ENCODE data around the gene THADA. TPM values are rescaled to one million over a fixed set of nuclear protein-coding genes. Genes with fewer than 3 reads are reported as not detected.
"Not testable (repeated sequence)": the region's sequence is repeated elsewhere in the genome, so short reads cannot be mapped to it uniquely, and the experiment has no call there.

THADA gene
- total RNA-seq, 1 donor from 2014 or later, result 40.4 TPM

DNA sequence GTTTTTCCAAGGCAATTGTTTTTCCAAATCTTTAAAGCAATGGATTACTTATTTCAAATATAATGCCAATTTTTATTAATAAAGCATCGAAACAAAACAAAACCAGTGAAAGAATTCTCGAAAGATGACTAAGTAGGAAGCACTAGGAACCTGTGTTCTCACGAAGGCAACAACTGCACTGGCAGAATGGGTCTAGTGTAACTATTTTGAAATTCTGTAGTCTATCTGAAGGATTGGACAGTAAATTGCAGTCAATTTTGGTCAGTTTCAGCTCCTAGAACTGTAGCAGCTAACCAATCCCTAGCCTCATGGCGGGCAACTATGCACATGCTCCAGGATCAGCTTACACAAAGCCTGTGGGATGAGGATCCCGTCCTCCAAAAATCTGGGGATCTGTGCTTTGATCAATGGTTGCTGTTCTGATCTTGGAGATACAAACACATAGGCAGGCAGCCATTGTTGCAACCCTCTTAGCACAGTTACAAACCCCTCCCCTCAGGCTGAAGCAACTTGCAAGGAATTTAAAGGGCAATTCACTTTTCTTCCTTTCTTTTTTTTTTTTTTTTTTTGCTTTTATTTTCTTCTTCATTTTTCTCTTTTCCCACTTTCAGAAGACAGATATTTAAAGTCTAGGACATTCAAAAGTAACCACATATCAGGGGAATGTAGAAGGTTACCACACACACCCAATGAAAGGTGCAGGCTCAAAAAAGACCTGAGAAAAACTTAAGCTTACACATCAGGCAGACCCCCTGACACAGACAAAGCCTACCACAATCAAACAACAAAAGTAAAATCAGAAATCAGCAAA is 147.6 kb downstream of the THADA start:
- intact Hi-C loops (cut with micrococcal nuclease), result no loop called here

DNA sequence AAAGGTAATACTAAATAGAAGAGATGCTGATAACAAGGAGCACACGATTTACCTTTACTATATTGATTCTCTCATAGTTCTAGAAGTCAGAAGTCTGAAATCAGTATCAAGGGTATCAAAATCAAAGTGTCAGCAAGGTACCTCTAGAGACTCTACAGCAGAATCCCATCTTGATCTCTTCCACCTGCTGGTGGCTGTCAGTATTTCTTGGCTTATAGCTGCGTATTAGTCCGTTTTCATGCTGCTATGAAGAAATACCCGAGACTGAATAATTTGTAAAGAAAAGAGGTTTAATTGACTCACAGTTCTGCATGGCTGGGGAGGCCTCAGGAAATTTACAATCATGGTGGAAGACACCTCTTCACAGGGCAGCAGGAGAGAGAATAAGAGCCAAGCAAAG is 149.1 kb downstream of the THADA start:
- intact Hi-C loops (cut with micrococcal nuclease), result not testable (repeated sequence)

DNA sequence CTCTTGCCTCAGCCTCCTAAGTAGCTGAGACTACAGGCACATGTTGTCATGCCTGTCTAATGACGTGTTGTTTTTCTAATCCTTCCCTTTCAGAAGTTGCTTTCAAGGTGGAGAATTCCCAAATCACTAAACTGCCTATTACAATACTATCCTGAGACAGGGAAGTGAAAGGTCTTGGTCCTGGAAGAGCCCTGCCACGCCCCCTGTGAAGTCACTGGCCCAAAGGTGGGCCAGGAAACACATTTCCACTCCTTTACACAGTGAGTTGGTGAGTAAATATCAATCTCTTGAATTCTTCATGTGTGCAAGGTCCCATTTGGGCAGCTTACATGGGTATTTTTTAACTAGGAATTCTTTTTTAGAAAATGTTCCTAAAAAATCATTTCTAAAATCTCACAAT is 150.1 kb downstream of the THADA start:
- intact Hi-C loops (cut with micrococcal nuclease), result no loop called here

DNA sequence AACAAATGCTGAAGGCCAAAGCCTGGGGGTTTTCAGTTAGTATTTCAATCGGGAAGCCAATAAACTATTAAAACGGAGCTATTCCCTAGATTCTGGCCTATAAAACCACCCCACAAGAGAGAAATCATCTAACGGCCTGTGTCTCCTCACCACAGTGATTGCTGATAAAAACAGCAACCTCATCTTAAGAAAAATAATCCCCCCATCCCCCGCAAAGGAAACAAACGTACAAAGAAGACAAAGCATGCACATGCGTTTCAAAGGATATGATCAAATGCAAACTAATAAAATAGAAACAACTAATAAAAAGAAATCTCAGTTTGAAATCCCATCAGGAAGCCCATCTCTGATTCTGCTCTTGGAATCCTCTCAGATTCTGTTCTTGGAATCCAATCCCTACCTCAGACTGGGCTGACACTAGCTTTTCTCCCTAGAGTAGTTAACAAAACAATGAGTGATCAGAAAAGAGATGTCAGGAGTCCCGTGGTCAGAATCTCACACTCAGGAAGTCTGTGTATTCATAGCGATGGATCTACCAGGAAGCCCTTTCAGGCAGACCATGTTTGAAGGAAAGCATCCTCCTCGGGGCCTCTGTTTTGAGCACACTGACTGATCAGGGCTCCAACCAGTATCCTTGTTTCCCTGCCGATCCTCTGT is 150.7 kb downstream of the THADA start:
- intact Hi-C loops (cut with micrococcal nuclease), result no loop called here

DNA sequence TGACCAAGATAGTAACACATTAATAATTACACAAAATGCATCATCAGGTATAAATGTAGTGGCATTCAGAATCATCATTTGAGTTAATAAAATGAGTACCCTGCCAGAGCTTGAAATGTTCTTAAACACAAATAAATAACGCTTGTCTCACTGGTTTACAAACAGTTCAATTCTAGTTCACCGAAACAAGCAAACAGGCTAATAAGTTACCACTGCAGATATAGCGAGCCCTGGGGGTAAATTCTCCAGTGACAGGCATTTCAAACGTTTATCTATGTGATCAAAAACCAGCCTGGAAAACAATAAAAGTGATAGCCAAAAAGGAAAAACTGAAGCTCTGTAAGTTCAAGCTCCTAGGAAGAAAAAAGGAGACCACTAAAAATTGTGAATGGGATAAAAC is 152.6 kb downstream of the THADA start:
- intact Hi-C loops (cut with micrococcal nuclease), result no loop called here

DNA sequence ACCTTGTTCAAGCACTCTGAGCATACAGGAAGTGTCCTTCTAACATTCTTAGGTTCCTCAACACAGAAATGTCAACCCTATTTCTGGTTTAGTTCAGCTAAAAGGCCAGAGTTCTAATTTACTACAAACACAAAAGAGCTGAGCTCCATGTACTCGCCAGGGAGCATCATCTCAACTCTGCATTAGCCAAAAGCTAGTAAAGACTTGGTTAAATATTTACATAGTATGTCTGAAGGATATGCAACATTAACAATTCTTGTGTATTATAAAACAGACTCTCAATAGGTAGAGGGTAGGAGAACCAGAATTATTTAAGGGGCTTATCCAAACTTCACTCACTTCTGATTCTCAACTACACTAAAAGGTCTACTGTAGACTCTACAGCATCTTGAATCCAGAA is 154.6 kb downstream of the THADA start:
- intact Hi-C loops (cut with micrococcal nuclease), result no loop called here

DNA sequence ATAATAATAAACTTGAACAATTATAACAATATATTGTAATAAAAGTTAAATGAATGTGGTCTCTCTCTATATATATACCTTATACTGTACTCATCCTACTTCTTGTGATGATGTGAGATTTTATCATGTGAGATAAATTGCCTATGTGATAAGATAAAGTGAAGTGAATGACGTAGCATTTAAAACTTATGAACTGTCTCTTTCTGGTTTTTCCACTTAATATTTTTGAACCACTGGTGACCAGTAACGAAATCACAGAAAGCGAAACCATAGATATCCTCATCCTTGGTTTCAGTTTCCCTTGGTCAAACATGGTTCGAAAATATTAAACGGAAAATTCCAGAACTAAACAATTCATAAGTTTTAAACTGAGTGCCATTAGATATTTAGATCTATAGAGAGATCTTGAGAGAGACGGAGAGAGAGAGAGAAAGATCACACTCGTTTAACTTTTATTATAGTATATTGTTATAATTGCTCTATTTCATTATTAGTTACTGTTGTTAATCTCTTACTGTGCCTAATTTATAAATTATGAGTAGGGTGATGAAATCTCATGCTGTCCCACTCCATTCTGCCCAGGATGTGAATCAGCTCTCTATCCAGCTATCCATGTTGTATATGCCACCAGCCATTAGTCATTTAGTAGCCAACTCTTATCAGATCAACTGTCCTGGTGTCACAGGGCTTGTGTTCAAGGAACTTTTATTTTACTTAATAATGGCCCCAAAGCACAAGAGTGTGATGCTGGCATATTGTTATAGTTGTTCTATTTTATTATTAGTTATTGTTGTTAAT is 156.8 kb downstream of the THADA start:
- intact Hi-C loops (cut with micrococcal nuclease), result no loop called here

DNA sequence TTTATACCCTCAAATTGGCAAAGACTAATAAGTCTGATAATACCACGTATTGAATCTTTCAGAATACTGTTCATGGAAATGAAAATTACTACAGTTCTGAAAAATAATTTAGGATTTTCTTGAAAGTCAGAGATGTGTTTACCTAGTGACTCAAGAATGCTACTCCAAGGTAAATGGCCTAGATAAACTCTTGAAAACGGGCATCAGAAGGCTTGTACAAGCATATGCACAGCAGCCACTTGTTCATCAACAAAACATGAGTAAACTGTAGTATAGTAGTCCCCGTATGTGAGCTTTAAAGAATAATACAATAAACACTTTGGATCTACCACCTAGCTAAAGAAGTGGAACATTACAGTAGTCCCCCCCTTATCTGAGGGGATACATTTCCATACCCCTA is 157.5 kb downstream of the THADA start:
- intact Hi-C loops (cut with micrococcal nuclease), result no loop called here

DNA sequence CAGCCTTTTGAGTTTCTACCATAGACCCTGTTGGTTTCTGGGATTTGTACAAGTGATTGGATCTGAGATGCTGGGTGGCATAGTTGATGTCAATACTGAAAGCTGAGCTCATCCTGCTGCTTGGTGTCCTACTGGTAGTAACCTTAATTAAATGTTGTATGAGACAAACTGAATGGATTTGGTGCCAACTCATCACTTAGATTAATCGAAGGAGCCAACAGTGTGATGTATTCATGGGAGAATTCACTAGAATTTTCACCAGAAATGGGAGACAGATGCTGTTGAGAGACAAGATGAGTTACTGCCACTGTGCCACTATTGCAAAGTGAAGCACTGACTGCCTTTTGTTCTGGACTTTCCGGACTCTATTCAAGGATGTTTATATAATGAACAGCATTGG is 158.5 kb downstream of the THADA start:
- intact Hi-C loops (cut with micrococcal nuclease), result no loop called here

DNA sequence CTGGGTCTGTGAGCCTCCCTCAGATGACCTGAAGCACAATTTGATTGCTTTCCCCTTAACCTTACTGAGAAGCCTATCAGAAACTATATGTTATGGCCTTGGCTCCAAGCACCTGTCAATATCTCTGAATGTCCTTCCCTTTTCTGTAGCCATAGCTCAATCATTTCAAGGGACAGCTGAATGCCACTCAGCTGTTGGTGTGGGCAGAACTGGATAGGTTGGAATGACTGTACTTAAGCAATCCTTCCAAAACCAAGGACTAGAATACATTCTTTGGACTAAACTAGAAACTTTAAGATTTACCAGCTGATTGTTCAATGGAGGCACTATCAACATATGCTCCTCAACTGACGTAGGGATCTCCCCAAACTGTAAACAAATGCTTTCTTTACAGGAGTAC is 159.4 kb downstream of the THADA start:
- intact Hi-C loops (cut with micrococcal nuclease), result no loop called here

DNA sequence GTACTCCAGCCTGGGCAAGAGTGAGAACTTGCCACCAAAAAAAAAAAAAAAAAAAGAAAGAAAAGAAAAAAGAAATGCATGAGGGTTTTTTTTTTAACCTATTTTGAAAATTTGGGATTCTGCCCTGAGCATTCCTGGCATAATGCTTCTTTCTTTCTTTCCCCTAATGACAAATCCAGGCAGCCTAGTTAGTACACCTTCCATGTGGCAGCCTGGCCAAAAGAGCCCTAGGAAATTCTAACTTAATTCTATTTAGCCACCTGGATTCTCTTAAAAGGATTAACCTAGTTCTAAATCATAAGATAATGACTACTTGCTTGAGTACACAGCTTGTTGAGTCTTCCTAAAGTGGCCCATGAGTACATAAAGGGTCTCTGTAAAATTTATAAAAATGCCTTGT is 160.1 kb downstream of the THADA start:
- intact Hi-C loops (cut with micrococcal nuclease), result no loop called here

DNA sequence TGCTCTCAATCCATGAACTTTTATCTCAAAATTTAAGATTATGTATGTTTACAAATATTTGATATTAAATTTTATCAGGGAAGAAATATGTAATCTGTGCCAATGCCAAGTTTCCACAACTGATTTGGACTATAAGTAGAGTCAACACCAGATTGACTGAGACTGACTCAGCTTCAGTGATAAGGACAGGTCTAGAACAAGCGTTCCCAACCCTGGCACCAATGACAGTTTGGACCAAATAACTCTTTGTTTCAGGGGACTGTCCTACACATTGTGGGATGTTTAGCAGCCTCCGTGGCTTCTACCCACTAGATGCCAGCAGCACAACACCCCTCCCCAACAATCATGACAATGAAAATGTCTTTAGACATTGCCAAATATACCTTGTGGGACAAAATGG is 165.3 kb downstream of the THADA start:
- intact Hi-C loops (cut with micrococcal nuclease), result no loop called here

DNA sequence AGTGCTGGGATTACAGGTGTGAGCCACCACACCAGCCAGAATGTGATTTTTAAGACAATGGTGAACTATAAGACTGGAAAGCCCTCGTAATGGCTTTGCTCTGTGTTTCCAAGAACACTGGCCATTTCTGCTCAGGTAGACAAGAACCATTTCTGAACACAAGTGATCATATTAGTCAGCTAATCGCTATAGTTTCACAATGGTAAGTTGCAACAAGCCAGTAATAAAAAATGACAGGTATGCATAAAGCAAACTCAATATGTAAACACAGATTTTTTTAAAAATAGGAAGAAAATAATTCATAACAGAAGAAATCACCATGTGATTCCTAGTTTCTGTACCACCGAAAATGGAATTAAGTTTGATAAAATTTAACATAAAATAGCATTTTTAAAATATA is 166.5 kb downstream of the THADA start:
- intact Hi-C loops (cut with micrococcal nuclease), result loop anchor here (5.0 to 10.0 kb wide), 4 partner anchors 53 to 272 kb away; no protein-coding TSS in a partner anchor

DNA sequence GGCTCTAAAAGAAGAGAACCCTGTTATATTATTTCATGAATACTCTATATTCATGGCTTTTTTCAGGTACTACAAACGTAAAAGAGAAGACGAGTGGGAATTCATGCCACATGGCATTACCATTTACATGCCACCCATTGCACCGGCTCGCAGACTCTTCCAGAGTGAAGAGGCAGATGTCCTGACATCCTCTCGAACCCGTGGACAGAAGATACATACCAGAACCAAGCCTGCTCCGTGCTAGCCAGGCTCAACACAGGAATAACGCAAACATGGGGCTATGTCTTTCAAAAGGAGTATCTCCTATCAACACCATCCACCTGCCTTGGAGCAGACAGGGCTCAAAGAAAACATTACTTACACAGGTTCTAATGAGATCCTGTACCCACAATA is 168.8 kb downstream of the THADA start:
- intact Hi-C loops (cut with micrococcal nuclease), result loop anchor here (2.0 to 10.0 kb wide), 6 partner anchors 55 to 290 kb away; partner anchors contain the start of gene ZFP36L2

DNA sequence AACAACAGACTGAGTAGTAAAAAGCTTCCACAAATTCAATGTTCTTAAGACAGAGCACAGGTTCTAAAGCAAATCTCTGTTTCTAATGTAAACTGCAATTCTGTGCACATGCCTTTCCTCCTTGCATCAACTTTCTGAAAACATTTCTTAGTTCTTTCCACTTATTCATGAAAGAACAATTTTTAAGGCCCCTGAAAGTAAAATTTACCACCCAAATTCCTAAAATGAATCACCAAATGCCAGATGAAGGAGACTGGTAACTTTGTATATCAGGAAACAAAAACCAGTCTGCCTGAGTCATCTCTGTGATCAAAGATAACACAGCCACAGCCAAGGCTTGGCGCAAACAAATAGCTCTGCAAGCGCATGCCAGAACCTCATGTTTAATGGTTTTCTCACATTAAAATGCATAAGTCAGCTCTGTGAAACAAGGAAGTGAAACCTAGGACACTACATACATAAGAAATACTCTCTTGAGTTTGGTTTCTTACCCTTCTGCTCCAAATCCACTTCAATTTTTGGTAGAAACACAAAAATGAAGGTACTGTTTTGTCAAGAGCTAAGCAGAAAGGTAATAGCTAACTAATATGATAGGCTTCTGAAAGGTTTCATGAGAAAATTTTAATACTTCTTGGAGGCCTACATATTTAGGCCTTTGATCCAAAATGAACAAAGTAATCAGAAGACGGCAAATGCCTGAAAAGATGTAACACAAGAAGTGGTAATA is 169.4 kb downstream of the THADA start:
- intact Hi-C loops (cut with micrococcal nuclease), result loop anchor here (1.0 to 10.0 kb wide), 7 partner anchors 39 to 290 kb away; partner anchors contain the start of gene ZFP36L2

DNA sequence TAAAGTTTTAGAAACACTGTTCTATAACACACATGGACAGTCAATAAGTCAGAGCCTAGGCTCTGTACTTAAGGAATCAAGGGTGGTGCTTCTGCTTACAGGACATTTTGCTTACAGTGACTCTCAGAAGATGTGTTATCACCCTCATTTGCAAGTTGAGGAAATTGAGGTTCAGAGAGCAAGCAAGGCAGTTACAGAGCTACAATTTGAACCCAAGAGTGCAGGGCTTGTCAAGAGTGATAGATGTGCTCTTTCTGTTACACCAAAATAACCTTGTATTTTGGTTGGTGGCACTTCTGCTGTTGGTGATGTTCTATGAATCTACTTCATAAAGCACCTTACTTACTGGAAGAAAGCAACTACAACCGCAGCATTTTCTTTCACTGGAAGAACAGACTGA is 170.2 kb downstream of the THADA start:
- intact Hi-C loops (cut with micrococcal nuclease), result loop anchor here (1.0 to 10.0 kb wide), 7 partner anchors 38 to 289 kb away; partner anchors contain the start of gene ZFP36L2

DNA sequence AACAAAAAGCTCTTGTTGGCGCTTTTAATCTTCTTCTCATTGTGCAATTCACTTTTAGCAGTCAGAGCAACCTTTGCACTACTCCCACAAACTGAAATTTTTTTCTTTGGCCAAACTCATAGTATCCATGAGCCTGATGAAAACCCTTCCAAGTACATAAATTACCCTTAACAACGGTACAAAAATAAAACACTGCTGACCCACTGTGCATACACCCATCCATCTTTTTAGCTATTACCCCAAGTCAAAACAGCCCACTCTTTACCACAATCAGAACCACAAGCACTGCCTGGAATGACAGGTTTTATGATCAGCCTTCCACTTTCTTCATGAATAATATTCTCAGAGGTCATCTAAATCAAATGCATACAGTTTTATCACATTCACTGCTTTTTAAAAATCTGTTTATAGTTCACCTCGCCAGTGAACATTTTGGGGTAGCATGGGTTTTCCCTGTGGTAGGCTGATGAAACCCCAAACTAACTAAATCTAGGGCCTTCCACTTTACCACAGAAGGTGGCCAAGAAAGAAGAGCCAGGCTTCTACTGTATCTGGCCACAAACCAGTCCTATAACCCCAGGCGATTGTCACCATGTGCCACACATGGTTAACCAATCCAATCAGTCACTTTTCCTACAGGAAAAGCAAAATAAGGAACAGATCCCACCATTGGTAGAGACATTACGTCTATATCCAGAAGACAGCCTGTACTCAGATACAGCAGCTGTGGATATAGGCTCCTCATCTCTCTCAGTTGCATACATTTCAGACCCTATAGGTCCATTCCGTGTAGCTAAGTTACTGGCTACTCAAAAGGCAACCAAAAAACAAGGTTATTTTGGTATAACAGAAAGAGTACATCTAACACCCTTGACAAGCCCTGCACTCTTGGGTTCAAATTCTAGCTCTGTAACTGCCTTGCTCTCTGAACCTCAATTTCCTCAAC is 171.3 kb downstream of the THADA start:
- intact Hi-C loops (cut with micrococcal nuclease), result loop anchor here (5.0 to 10.0 kb wide), 4 partner anchors 58 to 267 kb away; no protein-coding TSS in a partner anchor

DNA sequence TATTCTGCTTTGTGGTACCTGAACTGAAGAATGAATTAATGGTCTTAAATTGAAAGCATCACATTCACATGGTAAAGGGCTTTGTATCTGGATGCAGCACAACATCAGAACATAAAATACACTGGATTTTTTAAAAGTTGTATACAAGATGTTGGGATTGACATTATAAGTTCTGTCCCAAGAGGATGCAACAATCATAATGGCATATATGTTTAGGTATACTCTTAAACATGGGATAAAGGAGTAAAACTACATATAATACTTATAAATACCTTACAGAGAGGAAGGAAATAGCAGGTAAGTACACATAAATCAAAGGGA is 171.9 kb downstream of the THADA start:
- intact Hi-C loops (cut with micrococcal nuclease), result loop anchor here (10.0 kb wide), 1 partner anchor 141 kb away; no protein-coding TSS in a partner anchor

DNA sequence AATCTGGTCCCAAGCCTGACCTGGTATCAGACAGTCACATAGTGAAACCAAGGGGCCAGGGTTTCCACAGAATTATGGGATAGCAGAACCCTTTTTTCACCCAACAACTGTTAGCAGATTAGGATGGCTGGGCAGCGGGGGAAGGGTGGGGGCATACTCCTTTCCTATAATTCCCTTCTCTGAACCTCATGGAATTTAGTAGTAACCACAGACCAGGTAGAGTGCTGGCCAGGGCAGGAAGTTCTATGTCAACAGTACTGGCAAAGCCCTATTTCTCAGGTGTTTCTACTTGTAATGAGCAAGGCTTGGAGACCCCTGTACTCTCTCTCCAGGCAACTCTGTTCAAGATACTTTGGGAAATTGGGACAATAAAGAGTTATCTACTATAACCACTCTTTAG is 174.6 kb downstream of the THADA start:
- intact Hi-C loops (cut with micrococcal nuclease), result loop anchor here (10.0 kb wide), 1 partner anchor 144 kb away; no protein-coding TSS in a partner anchor

DNA sequence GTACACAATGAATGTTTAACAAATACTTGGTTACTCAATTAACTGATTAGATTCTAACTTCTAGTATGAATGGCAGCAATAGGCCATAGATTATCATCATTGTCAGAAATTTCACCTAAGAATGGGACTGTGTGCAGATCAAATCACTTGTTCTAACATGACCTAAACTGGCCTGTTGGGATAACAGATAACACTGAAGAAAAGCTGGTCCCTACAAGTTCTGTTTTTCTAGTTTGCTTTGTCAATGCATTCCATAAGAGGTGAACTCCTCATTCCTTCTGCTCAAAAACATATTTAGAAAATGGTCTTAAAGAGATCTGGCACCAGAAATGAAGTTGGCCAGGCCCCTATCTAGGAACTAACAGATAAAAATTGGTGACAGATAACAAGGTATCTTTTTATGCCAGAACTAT is 175.4 kb downstream of the THADA start:
- intact Hi-C loops (cut with micrococcal nuclease), result loop anchor here (10.0 kb wide), 1 partner anchor 144 kb away; no protein-coding TSS in a partner anchor

All from T-helper 2 cell treated with Interferon-gamma antibody and Interleukin-4, amounts not matched to agents 100 ng/mL and 5 ng/mL, for 36 hours (primary cell).